Nephron progenitor cell (in vitro differentiated cells): ENCODE measurements around the gene CETN2.

Source experiments
- DNase-seq: peaks from one replicate; pipeline ENCODE4 v3.0.0; 2021
- H3K27ac Mint-ChIP-seq: 2 replicates; pipeline ENCODE4 v1.8.0; 2021; ENCODE audit warnings: mild to moderate bottlenecking, moderate library complexity, mixed read lengths
- H3K27me3 Mint-ChIP-seq: 2 replicates; pipeline ENCODE4 v1.8.0; 2021; ENCODE audit warnings: mild to moderate bottlenecking, low read depth, mixed read lengths; ENCODE audit not compliant: poor library complexity
- H3K36me3 Mint-ChIP-seq: 2 replicates; pipeline ENCODE4 v1.8.0; 2021; ENCODE audit warnings: low read depth, mixed read lengths
- H3K4me1 Mint-ChIP-seq: 2 replicates; pipeline ENCODE4 v1.8.0; 2021; ENCODE audit warnings: mixed read lengths
- H3K4me3 Mint-ChIP-seq: 2 replicates; pipeline ENCODE4 v1.8.0; 2021; ENCODE audit warnings: mild to moderate bottlenecking, moderate library complexity, mixed read lengths
- H3K9me3 Mint-ChIP-seq: 2 replicates; pipeline ENCODE4 v1.8.0; 2021; ENCODE audit warnings: mild to moderate bottlenecking, moderate library complexity, mixed read lengths
- TF ChIP-seq, protein P1 (sequence below): fragments of 200-600 bp; sonication (generic); IDR thresholded peaks from 2 replicates; pipeline ENCODE4 v1.5.0; 2021; ENCODE audit warnings: antibody characterized with exemption

The CETN2 gene

GRCh38 chrX:152823657-152824056, 6.9 kb downstream of the CETN2 start:
- DNase-seq: no peak
- peaks cover 15% of the 10 kb centered on the region for H3K9me3 Mint-ChIP-seq
- no peak overlapping the region for H3K27ac Mint-ChIP-seq
- peaks cover under 1% of the 10 kb centered on the region for H3K27me3 Mint-ChIP-seq
- peaks cover 4% of the 10 kb centered on the region for H3K36me3 Mint-ChIP-seq
- H3K4me1 Mint-ChIP-seq: no peaks in the 10 kb centered on the region
- TF ChIP-seq, protein P1, sequence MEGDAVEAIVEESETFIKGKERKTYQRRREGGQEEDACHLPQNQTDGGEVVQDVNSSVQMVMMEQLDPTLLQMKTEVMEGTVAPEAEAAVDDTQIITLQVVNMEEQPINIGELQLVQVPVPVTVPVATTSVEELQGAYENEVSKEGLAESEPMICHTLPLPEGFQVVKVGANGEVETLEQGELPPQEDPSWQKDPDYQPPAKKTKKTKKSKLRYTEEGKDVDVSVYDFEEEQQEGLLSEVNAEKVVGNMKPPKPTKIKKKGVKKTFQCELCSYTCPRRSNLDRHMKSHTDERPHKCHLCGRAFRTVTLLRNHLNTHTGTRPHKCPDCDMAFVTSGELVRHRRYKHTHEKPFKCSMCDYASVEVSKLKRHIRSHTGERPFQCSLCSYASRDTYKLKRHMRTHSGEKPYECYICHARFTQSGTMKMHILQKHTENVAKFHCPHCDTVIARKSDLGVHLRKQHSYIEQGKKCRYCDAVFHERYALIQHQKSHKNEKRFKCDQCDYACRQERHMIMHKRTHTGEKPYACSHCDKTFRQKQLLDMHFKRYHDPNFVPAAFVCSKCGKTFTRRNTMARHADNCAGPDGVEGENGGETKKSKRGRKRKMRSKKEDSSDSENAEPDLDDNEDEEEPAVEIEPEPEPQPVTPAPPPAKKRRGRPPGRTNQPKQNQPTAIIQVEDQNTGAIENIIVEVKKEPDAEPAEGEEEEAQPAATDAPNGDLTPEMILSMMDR: no peak
- H3K4me3 Mint-ChIP-seq: no peak overlapping the region

GRCh38 chrX:152822383-152823086, 8.0 kb downstream of the CETN2 start:
- Mint-ChIP-seq H3K4me1 (no peaks in the 10 kb centered on the region), H3K9me3 (peaks cover 22% of the 10 kb centered on the region), H3K4me3 (no peak overlapping the region), H3K27me3 (peaks cover 6% of the 10 kb centered on the region), H3K36me3 (no peaks in the 10 kb centered on the region), H3K27ac (no peak overlapping the region)
- DNase-seq: no peak
- TF ChIP-seq, protein P1: no peak

DNA sequence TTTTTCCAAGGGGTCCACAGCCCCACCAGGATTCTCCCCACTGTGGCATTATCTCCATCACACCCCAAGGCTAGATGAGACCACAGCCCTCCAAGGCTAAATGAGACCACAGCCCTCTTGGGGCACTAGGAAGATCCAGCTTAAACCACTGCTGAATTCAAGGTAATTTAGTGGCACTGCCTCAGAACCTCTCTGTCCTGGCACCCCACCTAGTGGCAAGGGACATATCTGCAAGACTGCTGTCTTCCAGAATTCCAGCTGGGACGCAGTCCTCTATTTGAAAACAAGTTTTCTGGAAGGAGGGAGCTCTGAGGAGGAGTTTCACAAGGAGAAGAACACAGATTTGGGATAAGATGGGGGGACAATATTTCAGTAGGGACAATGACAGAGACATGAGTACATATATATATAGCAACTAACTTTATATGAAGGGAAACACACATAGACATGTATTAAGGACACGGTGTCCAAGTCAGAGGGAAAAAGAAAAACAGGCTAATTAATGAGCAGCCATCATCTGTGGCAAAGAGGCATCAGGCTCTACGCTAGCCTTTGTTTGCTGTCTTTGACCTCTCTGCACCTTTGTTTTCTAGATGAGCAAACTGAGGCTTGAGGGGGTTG, 9.3 kb downstream of the CETN2 start:
- H3K4me1 Mint-ChIP-seq: no peaks in the 10 kb centered on the region
- peaks cover 6% of the 10 kb centered on the region for H3K27me3 Mint-ChIP-seq
- no peaks in the 10 kb centered on the region for H3K36me3 Mint-ChIP-seq
- DNase-seq: peak; percentile 55
- no peak overlapping the region for H3K27ac Mint-ChIP-seq
- peaks cover 28% of the 10 kb centered on the region for H3K9me3 Mint-ChIP-seq
- no peak overlapping the region for H3K4me3 Mint-ChIP-seq
- TF ChIP-seq, protein P1: peak; percentile 50

- Mint-ChIP-seq H3K4me1 (no peaks in the 10 kb centered on the region), H3K27me3 (peaks cover 12% of the 10 kb centered on the region), H3K4me3 (no peak overlapping the region), H3K27ac (no peak overlapping the region), H3K36me3 (no peaks in the 10 kb centered on the region), H3K9me3 (peaks cover 34% of the 10 kb centered on the region)
- no peak for DNase-seq
- TF ChIP-seq, protein P1: no peak
Measured at GRCh38 chrX:152819732-152820131, 10.8 kb downstream of the CETN2 start.

GRCh38 chrX:152819266-152819665, 11.3 kb downstream of the CETN2 start:
- peaks cover 12% of the 10 kb centered on the region for H3K27me3 Mint-ChIP-seq
- H3K9me3 Mint-ChIP-seq: peaks cover 34% of the 10 kb centered on the region
- TF ChIP-seq, protein P1: no peak
- no peak for DNase-seq
- no peaks in the 10 kb centered on the region for H3K36me3 Mint-ChIP-seq
- H3K27ac Mint-ChIP-seq: no peak overlapping the region
- no peaks in the 10 kb centered on the region for H3K4me1 Mint-ChIP-seq
- no peak overlapping the region for H3K4me3 Mint-ChIP-seq

- no peak overlapping the region for H3K27ac Mint-ChIP-seq
- TF ChIP-seq, protein P1: no peak
- H3K9me3 Mint-ChIP-seq: peaks cover 40% of the 10 kb centered on the region
- H3K4me3 Mint-ChIP-seq: no peak overlapping the region
- no peak for DNase-seq
- peaks cover 12% of the 10 kb centered on the region for H3K27me3 Mint-ChIP-seq
- H3K4me1 Mint-ChIP-seq: no peaks in the 10 kb centered on the region
- no peaks in the 10 kb centered on the region for H3K36me3 Mint-ChIP-seq
Measured at GRCh38 chrX:152818356-152818755, 12.2 kb downstream of the CETN2 start.
